ENCODE data around the gene MGLL.

DNA sequence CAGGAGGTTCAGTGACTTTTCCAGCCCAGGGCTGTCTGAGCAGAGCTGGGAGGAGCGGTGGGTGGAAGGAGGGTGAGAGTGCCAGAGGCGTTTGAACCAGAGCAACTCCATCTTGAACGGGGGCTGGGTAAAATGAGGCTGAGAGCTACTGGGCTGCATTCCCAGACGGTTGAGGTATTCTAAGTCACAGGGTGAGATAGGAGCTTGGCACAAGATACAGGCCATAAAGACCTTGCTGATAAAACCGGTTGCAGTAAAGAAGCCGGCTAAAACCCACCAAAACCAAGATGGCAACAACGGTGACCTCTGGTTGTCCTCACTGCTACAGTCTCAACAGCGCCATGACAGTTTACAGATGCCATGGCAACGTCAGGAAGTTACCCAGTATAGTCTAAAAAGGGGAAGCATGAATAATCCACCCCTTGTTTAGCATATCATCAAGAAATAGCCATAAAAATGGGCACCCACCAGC, 89.4 kb downstream of the MGLL start:
- no peak for TF ChIP-seq EP300 (IDR thresholded peaks at IDR 0.05)
- TF ChIP-seq POLR2AphosphoS5 (IDR thresholded peaks at IDR 0.05) = no peak
- no peak for TF ChIP-seq CTCF (IDR thresholded peaks at IDR 0.05)

All from suprapubic skin (tissue), 4 donors.